ENCODE data around the gene RAPGEF2. TPM values are rescaled to one million over a fixed set of nuclear protein-coding genes. Genes with fewer than 3 reads are reported as not detected.

The RAPGEF2 gene
- total RNA-seq, 1 donor from 2014 or later, result 40.6 TPM

- H3K4me3 Mint-ChIP-seq, result no peak overlapping the region
- peaks cover 25% of the 10 kb centered on the region for H3K4me1 Mint-ChIP-seq (ENCODE audit: unreplicated experiment)
- H3K27ac Mint-ChIP-seq, result no peak overlapping the region
- no peaks in the 10 kb centered on the region for H3K9me3 Mint-ChIP-seq
- peaks cover 4% of the 10 kb centered on the region for H3K36me3 Mint-ChIP-seq
- no peak for DNase-seq (ENCODE audit: extremely low spot score, unreplicated experiment)
- no peaks in the 10 kb centered on the region for H3K27me3 Mint-ChIP-seq
- no peak for TF ChIP-seq CTCF (conservative IDR thresholded peaks at IDR 0.05)
These were observed 102.6 kb downstream of the RAPGEF2 start for GRCh38 chr4:159205466-159205865.

- Mint-ChIP-seq H3K27me3 (no peaks in the 10 kb centered on the region), H3K4me3 (no peak overlapping the region), H3K9me3 (no peaks in the 10 kb centered on the region), H3K27ac (no peak overlapping the region), H3K36me3 (peaks cover 8% of the 10 kb centered on the region), H3K4me1 (ENCODE audit: unreplicated experiment) (peaks cover 25% of the 10 kb centered on the region)
- TF ChIP-seq CTCF (conservative IDR thresholded peaks at IDR 0.05), result no peak
- no peak for DNase-seq (ENCODE audit: extremely low spot score, unreplicated experiment)
These were observed 103.6 kb downstream of the RAPGEF2 start for GRCh38 chr4:159206427-159206871.

GRCh38 chr4:159209249-159209648, 106.4 kb downstream of the RAPGEF2 start:
- no peak for DNase-seq (ENCODE audit: extremely low spot score, unreplicated experiment)
- H3K27ac Mint-ChIP-seq, result no peak overlapping the region
- no peaks in the 10 kb centered on the region for H3K27me3 Mint-ChIP-seq
- TF ChIP-seq CTCF (conservative IDR thresholded peaks at IDR 0.05), result no peak
- peaks cover 16% of the 10 kb centered on the region for H3K4me1 Mint-ChIP-seq (ENCODE audit: unreplicated experiment)
- no peak overlapping the region for H3K4me3 Mint-ChIP-seq
- H3K36me3 Mint-ChIP-seq, result peaks cover 17% of the 10 kb centered on the region
- no peaks in the 10 kb centered on the region for H3K9me3 Mint-ChIP-seq

GRCh38 chr4:159210975-159211374, 108.1 kb downstream of the RAPGEF2 start:
- Mint-ChIP-seq H3K27ac (no peak overlapping the region), H3K36me3 (peaks cover 17% of the 10 kb centered on the region)

GRCh38 chr4:159212675-159213293, 109.9 kb downstream of the RAPGEF2 start:
- Mint-ChIP-seq H3K4me3 (no peak overlapping the region), H3K27ac (no peak overlapping the region)

More at GRCh38 chr4:159210975-159211374, 108.1 kb downstream of the RAPGEF2 start:
- no peaks in the 10 kb centered on the region for H3K27me3 Mint-ChIP-seq
- no peak overlapping the region for H3K4me3 Mint-ChIP-seq
- no peak for DNase-seq (ENCODE audit: extremely low spot score, unreplicated experiment)
- peaks cover 12% of the 10 kb centered on the region for H3K4me1 Mint-ChIP-seq (ENCODE audit: unreplicated experiment)
- H3K9me3 Mint-ChIP-seq, result no peaks in the 10 kb centered on the region
- TF ChIP-seq CTCF (conservative IDR thresholded peaks at IDR 0.05), result no peak

More at GRCh38 chr4:159212675-159213293, 109.9 kb downstream of the RAPGEF2 start:
- H3K36me3 Mint-ChIP-seq, result peaks cover 20% of the 10 kb centered on the region
- H3K9me3 Mint-ChIP-seq, result peaks cover under 1% of the 10 kb centered on the region
- H3K27me3 Mint-ChIP-seq, result no peaks in the 10 kb centered on the region
- H3K4me1 Mint-ChIP-seq (ENCODE audit: unreplicated experiment), result peaks cover 7% of the 10 kb centered on the region
- DNase-seq (ENCODE audit: extremely low spot score, unreplicated experiment), result no peak
- TF ChIP-seq CTCF (conservative IDR thresholded peaks at IDR 0.05), result no peak

Measured in type B pancreatic cell (in vitro differentiated cells).